ENCODE data around the gene MPG.

The MPG gene

DNA sequence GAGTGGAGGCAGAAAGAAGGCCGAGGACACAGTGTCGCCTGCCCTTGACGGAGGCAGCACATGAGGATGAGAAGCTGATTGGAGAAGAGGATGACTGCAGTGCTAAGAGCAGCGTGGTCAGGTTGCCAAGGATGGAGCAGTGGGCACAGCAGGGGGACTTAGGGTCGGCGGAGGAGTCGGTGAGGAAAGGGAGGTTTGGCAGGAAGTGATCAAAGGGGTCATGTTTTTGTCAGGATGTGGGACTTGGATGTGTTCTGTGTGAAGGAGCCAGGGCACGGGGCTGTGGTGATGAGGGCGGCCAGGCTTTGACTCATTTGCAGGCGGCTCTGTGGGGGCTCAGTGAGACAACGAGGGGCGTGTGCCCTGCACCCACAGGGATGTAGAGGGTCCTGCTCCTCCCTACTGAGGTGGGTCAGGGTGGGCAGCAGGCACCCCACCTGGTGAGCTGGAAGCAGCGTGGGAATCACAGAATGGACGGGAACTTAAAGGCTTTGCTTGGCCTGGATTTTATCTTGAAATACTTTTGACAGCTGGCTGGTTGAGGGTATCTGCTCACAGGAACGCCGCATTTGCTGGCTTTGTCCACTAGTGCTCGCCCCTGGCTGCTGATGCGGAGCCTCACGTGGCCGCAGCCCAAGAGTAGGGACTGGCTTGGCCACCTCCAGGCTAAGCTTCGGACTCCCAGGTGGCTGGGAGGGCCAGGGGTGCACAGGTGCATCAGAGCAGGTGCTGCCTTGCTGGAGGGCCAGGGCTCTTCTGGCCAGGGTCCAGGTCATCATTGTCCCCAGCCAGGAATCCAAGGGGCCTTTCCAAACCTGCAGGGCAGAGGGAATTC, 6.0 kb downstream of the MPG start:
- DNase-seq (ENCODE audit: low read depth), result no peak

DNA sequence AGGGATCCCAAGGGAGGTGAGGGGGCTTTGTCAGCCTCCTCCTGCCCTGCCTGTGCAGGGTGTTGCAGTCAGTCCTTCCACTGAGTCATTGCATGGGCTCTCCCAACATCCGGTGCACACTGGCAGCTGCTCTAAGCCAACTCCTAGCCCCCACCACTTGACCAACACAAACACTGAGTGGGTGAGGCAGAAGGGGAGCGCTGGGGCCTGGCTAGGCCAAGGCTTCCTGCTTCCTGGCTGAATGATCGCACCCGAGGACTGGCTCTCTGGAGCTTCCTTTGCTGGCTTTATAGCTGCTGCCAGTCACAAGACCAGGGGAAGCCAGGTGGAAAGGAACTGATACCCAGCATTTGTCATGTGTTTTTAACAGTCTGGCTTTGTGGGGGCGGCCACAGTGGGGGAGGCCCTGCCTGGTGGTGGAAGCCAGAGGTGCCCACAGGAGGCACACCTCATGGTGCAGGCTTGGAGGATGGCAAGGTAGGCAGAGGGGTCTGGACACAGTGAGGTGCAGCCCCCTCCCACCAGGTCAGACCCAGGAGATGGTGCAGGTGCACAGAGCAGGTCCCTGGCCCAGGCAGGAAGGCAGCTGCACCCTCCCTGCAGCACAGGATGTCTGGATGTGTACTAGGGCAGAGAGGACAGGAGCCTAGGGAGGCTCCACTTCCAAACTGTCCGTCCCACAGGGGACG, 6.8 kb downstream of the MPG start:
- DNase-seq (ENCODE audit: low read depth), result no peak

DNA sequence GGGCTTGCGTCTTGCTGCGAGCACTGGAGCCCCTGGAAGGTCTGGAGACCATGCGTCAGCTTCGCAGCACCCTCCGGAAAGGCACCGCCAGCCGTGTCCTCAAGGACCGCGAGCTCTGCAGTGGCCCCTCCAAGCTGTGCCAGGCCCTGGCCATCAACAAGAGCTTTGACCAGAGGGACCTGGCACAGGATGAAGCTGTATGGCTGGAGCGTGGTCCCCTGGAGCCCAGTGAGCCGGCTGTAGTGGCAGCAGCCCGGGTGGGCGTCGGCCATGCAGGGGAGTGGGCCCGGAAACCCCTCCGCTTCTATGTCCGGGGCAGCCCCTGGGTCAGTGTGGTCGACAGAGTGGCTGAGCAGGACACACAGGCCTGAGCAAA, 7.4 kb downstream of the MPG start:
- no peak for DNase-seq (ENCODE audit: low read depth)

DNA sequence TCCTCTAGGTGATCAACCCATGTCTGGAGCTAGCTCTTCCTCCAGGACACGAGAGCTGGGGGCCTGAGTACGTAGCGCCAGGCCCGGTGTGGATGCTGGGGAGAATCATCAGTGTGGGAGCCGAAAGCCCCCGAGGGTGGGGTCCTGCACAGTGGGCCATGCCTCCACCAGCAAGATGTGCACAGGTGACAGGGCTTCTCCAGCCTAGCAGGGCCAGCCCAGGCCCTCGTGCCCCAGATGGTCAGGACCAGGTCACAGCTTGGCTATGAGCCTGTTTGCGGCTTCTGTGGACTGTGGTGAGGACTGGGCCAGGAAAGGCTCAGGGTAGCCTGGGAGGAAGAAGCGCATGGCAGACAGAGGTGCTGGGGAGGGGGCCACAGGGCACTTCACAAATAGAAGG, 7.8 kb downstream of the MPG start:
- no peak for DNase-seq (ENCODE audit: low read depth)

DNA sequence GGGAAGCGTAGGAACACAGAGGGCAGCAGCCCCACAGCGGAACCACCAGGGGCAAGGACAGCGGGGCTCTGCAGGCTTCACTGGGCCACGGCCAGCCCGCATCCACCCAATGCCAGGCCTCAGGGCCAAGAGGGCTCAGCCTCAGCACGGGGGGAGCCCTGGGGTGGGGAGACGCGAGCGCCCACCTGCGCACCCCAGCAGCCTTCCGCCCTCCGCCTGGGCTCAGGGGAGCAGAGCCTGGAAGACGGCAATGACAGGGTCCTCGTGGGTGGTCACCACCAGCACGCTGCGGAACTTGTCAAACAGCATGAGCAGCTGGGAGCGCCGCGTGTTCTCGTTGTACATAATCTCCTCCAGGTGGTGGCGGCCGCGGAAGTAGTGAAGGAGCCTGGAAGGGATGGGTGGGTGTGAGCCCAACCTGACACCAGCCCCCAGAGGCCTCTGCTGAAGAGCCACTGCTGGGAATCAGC, 8.5 kb downstream of the MPG start:
- no peak for DNase-seq (ENCODE audit: low read depth)

DNA sequence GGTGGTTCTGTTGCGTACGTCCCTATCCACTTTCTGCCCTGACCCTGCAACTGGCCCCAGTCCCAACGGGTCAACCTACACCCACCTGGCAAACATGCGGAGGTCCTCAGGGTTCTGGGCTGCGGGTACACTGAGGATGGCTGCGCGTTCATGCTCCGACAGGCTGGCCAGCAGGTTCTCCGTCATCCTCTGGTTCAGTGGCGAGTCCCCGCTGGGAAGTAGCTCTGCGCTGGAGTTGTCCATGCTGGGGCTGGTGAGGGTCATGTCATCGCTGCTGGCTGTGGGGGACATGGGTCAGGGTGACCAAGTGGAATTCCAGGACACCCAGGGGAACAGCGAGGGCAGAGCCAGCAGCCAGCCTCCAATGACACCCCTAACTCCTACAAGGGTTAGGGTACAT, 10.6 kb downstream of the MPG start:
- DNase-seq (ENCODE audit: low read depth), result no peak

DNA sequence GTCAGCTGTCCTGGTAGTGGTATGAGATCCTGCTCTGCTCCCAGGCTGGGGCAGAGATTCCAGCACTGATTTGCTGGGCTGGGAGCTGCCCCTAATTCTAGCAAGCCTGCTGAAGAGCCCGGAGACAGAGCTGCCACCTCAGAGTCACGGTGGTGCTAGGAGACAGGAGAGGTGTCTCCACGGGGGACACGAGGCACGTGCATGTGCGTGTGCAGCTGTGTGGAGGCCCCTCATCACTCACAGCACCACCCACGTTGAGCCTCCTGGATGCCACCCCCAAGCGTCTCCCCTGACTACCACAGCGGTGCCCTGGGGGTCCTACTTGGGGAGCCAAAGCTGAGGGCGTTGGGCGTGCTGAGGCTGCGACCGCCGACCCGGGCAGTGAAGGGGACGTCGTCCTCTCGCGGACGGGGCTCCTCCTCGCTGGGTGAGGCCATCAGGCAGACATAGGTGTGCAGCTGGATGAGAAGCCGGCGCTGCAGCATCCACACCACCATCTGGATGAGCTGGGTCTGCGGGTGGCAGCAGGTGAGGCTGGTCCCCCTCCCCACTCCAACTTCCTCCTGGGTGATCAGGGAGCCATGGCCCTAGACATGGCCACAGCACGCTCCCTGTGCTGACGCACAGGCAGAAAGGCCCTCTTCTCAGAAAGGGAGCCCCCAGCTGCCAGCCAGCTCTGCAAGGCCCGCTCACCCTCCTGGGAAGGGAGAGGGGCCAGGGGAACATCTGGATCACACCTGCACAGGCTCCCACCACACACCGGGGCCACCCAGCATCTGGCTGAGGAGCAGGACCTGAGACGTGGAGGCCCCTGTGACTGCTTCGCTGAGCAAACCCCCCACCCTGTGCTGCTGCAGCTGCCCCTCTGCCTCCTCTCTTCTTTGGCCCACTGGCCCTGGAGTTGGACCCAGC, 11.6 kb downstream of the MPG start:
- no peak for DNase-seq (ENCODE audit: low read depth)

DNA sequence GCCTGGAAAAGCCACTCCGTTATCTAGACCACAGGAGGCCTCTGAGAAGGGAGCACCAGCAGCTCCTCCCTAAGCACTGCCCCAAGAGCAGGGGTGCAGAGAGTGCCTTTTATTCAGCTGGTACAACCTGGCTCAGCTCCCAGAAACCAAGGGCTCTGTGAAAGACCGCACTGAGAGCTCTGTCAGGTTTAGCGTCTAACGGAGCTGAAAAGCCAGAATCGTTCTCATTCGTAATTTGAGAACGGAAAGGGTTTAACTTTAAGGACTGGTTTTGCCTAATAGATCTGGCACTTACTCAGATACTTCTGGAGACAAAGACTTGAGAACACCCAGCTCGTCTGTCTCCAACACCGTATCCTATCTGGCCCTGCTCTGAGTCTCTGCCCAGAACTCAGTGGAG, 13.5 kb downstream of the MPG start:
- DNase-seq (ENCODE audit: low read depth), result no peak

DNA sequence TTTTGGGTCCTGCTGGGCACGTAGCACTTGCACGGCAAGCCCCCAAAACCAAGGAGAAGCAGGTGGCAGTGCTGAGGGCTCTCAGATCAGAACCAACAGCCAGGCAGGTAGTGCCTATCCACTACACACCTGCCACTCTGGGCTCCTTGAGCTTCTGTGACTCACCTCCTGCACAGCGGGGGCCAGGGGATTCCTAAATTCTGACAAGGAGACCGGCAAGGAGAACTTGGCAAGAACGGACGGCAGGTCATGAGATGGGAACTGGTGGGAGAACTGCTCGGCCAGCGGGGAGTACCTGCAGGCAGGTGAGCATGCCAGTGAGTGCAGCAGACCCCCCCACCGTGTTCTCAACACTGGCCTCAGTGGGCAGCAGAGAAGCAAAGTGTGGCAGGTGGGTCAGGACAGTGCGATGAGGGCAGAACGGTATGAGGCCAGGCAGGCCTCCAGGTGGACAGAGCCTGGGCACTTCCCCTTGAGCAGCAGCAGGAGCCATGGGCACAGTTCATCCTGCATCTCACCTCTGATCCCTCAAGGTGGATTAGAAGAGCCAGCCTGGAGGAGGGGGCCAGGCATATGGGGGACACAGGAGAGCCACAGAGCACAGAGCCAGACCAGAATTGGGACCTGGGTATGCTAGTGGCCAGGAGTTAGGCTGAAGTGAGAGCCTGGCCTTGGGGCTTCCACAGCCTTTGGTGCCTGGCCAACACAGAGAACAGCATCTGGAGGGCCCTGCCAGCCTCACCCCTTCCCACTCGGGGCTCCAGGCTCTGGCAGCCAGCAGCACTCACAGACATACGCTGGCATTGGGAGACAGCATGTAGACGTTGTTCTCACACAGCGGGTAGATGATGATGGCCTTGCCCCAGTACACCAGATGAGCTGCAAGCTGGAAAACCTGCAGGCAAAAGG, 14.7 kb downstream of the MPG start:
- no peak for DNase-seq (ENCODE audit: low read depth)

DNA sequence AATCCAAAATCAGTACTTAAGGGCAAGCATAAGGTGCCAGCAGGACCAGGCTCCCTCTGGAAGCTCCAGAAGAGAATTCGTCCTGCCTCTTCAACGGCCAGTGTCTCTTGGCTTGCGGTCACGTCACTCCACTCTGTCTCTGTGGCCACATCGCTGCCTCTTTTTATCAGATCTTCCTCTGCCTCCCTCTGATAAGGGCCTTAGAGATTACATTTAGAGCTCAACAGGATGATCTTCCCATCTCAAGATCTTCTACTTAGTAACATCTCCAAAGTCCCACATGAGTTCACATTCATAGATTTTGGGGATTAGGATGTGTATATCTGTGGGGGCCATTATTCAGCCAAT, 16.9 kb downstream of the MPG start:
- DNase-seq (ENCODE audit: low read depth), result no peak

DNA sequence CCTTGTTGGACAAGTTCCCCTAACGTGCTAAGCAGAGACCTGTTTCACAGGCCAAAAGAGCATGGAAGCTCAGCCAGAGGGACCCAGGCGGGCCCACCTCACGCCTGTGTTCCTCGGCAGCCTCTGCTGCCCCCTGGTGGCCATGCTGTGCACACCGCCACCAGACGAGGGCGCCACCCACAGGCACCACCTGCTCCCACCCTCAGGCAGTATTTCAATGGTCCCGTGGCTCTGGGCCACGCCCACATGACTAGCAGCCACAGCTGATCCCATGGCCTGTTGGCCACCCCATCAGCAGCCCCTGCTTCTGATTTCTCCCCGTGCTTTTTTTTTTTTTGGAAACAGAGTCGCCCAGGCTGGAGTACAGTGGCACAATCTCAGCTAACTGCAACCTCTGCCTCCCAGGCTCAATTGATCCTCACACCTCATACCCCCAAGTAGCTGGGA, 18.9 kb downstream of the MPG start:
- peak; percentile 79 for DNase-seq (ENCODE audit: low read depth)

DNA sequence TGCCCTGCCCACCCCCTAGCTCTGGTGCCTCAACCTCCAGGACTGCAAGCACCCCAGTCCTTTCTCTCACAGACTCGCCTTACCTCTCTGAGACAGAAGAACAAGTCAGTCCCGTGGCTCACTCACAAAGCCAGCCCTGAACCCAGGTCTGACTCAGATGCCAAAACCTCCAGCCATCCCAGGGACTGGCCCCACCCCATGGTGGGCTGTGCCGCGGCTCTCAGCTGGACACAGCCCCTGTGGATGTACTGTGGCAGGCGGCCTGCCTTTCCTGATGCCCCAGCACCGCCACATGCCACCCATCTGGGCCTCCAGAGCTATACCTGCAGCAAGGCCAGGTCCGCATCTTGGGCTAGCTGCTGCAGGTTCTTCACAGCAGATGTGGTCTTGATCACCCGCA, 19.8 kb downstream of the MPG start:
- DNase-seq (ENCODE audit: low read depth), result no peak

DNA sequence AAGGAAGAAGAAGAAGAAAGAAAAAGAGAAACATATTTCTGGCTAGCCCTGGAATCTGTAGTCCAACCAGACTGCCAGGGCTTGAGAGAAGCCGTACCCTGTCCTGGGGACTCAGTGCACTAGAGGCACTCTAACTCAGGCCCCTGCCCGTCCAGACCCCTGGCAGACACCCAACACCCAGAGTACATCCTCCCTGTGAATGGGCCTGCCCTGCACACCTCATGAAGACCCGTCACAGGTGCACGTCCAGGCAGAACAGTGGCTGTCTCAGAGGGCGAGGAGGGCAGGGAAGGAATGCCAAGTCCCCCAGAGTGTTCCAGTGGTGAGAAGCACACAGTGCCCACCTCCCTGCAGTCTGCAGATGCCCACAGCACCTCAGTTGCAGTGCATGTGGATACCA, 23.0 kb downstream of the MPG start:
- DNase-seq (ENCODE audit: low read depth), result no peak

DNA sequence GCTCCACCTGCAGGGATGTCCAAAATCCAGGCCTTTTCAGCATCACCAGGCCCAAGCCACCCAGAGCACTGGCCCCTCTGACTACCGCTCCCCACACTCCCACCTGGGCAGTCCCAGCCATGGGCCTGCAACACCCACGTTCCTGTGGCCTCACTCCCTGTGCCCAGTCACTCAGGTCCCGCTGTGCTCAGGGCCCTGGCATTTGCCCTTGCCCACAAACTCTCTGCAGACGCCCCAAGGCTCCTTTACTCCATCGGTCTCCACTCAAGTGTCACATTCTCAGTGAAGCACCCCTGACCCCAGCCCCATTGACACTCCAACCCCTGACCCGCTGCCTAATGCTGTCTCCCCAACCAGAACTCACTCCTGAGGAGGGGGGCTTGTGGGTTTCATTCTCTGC, 23.6 kb downstream of the MPG start:
- DNase-seq (ENCODE audit: low read depth), result no peak

DNA sequence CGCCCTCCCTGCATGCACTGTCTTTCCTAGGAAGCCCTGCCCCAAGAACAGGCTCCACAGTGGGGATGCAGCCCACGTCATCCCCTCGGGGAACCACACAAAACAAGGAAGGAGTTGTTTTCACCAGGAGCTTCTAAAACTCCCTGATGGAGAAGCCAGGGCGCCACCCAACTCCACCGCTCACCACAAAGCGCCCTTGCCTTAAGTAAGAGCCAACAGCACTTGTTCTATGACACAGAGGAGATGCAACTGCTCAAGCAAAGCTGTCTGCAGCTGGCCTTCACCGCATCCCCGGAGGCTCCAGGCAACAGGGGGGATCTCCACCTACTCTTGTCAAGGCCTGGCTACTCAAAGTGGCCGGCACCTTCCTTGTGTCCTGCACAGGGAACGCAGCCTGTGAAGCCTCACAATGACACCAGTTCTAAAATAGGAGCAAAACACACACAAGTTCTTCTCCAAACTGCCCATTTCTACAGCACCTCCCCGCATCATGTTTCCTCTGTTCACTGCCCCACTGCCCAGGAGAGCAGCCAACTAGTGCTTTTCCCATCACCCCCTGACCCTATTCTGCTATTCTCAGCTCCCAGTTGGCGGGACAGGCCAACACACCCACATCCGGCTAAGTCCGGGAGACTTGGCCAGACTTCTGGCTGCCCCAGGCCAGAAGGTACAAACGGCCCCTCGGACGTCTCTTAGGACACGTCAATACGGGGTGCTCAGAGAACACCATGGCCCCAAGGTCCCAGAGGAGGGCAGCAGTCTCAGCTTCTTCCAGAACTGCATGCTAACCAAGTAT, 24.2 kb downstream of the MPG start:
- no peak for DNase-seq (ENCODE audit: low read depth)

DNA sequence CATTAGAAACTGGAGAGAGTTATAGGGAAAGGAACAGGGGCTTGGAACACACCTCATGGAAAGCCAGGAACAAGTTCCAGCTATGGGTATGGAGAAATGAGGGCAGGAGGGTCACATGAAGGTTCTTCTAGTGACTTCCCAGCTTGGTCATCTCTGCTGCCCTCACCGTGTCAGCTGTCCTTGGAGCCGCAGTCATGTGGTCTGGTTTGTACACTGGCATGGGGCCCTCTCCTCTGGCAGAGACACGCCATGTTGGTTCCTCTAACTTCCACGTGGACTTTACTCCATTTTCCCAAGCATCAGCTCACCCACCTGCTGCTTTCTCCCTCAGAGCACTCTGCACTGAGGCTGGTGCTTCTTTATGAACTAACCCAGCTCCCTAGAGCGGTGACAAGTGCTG, 26.3 kb downstream of the MPG start:
- no peak for DNase-seq (ENCODE audit: low read depth)

DNA sequence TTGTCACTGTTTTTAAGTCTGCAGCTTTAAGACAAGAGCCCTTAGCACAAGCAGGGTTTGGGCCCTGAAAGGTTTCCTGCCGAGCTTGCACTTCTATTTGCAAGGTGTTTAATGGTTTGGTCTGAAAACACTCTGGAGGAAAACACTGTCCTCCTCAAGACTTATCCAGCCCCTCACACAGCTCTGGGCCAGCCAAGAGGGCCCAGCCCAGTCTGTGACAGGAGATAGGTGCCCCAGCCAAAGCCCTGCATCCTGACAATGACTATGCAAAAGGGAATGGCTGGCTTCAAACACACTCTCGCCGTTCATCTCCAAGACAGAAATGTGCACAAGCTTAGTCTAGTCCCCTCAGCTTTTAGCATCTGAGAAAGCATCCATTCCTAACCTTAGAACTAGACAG, 26.9 kb downstream of the MPG start:
- no peak for DNase-seq (ENCODE audit: low read depth)

DNA sequence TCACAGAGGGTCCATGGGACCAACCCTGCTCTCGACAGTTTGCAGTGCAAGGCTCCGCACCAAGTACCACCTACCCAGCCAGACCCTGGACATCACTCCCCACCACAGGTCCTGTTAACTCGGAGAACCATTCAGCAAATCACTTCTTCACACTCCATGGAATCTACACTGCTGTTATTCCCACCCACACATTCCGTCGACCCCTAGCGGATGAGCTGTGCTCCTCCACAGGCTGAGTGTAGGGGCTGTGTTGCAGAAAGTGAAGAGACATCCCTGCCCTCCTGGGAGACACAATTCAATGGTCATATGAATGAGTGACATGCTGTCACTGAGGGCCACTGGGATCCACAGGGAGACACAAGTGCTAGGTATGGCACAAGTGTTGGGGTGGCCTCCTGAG, 27.5 kb downstream of the MPG start:
- no peak for DNase-seq (ENCODE audit: low read depth)

DNA sequence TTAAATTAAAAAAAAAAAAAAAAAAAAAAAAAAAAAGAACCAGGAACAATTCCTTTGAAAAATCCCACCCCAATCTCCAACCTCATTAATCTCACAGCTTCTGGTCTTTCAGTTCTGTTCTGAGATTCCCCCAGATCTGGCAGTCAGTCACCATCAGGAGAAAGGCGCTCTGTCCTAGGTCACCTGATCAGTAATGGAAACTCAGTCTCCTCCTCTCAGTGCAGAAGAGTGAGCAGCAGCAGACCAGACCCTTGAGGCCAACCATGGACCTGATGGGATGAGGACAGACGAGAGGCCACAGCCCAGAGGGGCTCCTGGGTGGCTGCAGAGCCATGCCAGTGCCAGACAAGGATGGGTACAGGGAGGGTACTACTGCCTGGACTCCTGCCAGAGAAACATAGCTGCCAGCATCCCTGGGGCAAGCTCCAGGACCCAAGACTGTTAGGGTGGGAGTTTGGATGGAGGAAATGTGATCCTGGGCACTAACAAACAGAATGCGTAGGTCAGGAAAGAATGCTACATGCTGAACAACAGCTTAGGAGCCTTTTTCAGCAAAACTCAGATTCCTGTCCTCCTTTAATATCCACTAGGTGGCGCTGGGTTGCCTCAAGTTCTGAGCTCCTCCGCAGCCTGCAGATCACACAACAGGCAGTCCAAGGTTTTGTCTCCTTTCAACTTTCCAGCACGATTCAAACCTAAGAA, 28.7 kb downstream of the MPG start:
- peak; percentile 15 for DNase-seq (ENCODE audit: low read depth)

DNA sequence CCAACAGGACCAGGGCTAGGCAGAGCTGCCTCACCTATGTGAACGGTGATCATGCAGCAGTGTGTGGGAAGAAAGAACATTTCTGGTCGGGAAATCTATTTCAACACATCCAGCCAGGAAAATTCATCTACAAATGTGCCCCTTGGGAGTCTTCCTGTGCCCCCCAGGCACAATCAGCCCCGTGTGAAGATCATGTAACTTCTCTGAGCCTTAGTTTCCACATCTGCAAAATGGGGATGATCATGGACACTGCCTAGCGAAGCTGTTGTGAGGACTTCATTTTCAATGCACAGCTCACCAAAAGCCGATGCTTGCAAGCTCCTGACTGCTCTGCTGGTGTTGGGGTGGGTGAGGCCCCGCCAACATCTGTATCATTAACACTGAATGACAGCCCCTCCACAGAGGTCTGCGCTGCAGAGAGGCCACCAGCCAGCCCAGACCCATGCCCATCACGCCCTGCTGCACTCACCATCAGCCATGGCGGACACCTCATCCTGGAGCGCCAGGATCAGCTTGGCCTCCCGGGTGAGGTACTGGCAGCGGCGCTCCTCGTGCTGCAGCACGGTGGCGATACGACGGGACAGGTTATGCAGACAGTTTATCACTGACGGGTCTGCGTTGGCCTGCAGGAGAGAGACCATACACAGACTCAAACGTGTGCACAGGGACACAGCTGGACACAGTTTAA, 34.3 kb downstream of the MPG start:
- no peak for DNase-seq (ENCODE audit: low read depth)

Measured in stimulated activated CD8-positive, alpha-beta memory T cell treated with anti-CD3 and anti-CD28 coated beads, Interleukin-15, amount 100 ng/mL, for 1 hour (primary cell).